Kidney epithelial cell (primary cell): ENCODE results near the gene LIN7A. TPM values are rescaled to one million over a fixed set of nuclear protein-coding genes. Genes with fewer than 3 reads are reported as not detected.

Source experiments
- DNase-seq: peaks from one replicate; pipeline ENCODE4 v3.0.0-alpha.2; 2010; ENCODE audit warnings: low read depth
- H3K27me3 ChIP-seq: 2 replicates; pipeline ENCODE4 v1.6.0; 2011; ENCODE audit warnings: low read length; ENCODE audit not compliant: control insufficient read depth, insufficient read depth
- H3K36me3 ChIP-seq: 2 replicates; pipeline ENCODE4 v1.5.1; 2011; ENCODE audit warnings: low read length; ENCODE audit not compliant: control insufficient read depth, insufficient read depth
- H3K4me3 ChIP-seq: 2 replicates; pipeline ENCODE4 v1.5.1; 2011; ENCODE audit warnings: low read depth, mild to moderate bottlenecking, control low read depth, low read length
- CTCF ChIP-seq: IDR thresholded peaks from 2 replicates; pipeline ENCODE4 v1.5.1; 2011; ENCODE audit warnings: mild to moderate bottlenecking, moderate library complexity, low read length, control low read depth, inconsistent platforms; ENCODE audit not compliant: insufficient read depth, poor library complexity, severe bottlenecking
- total RNA-seq: library from RNA; depleted of rRNA; stranded (reverse); fragments of >200 nt; gene quantifications from 2 replicates; pipeline ENCODE4 v1.2.3, GENCODE V29; 2015

Gene LIN7A
- total RNA-seq, 1 donor from 2014 or later: 0.79 TPM

DNA sequence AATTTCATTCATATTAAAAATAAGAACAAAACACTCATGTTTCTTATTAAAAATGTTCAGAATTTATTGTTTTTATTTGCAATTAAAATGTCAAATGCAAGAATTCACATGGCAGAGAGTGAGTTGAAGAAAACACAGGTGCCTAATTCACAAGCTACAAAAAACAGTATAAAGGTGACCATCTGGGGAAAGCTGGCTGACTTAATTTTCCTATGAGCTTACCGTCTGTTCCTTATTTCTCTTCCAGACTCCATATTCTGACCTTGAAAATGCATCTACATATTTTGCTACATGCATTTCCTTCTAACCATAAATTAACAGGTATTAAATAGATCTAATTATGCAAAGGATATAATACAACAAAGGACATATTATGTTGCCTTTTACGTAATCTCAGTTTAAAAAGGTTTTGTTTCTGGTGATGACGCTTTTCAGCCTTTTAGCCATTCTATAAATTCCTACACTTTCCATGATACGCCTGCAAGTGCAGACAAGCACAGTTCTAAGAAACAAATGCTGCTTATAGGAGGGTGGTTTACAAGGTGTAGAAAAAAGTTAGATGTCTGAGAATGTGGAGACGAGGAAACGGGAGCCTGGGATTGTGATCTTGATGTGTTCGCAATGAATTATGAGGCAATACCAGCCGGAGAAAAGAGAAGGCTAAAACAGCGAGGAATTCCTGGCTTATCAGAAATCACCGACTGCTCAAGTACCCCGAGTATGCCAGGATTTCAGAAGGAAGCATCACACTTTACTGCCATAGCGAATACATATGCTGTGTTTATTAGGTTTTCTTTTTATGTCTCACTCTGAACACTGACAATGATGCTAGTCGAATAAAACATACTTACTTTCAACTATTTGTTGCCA lies 24.6 kb downstream of the LIN7A start:
- Histone ChIP-seq H3K36me3 (no peaks in the 10 kb centered on the region), H3K27me3 (no peaks in the 10 kb centered on the region), H3K4me3 (no peak overlapping the region)
- no peak for TF ChIP-seq CTCF
- no peak for DNase-seq

DNA sequence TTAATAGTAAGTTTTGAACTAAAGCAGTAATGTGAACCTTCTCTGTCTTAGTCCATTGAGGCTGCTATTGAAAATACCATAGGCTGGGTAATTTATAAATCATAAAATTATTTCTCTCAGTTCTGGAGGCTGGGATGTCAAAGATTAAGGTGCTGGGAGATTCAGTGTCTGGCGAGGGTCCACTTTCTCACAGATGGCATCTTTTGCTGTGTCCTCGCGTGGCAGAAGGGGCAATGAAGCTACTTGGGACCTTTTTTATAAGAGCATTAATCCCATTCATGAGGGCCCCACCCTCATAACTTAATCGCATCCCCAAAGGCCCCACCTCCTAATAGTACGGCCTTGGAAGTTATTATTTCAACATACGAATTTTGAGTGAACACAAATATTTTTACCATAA lies 28.4 kb downstream of the LIN7A start:
- Histone ChIP-seq H3K4me3 (no peak overlapping the region), H3K36me3 (no peaks in the 10 kb centered on the region), H3K27me3 (no peaks in the 10 kb centered on the region)
- no peak for DNase-seq
- no peak for TF ChIP-seq CTCF

DNA sequence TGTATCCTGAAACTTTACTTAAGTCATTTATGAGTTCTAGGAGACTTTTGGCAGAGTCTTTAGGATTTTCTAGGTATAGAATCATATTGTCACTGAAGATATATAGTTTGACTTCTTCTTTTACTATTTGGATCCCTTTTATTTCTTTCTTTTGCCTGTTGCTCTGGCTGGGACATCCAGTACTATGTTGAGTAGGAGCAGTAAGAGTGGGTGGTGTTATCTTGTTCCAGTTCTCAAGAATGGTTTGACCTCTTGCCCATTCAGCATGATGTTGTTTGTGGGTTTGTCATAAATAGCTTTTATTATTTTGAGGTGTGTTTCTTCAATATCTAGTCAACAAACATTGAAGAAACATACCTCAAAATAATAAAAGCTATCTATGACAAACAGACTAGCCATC lies 35.0 kb downstream of the LIN7A start:
- Histone ChIP-seq H3K36me3 (no peaks in the 10 kb centered on the region), H3K4me3 (no peak overlapping the region), H3K27me3 (no peaks in the 10 kb centered on the region)
- no peak for TF ChIP-seq CTCF
- DNase-seq: no peak

- no peak overlapping the region for H3K4me3 ChIP-seq
- DNase-seq: no peak
- no peaks in the 10 kb centered on the region for H3K36me3 ChIP-seq
- no peaks in the 10 kb centered on the region for H3K27me3 ChIP-seq
- TF ChIP-seq CTCF: no peak
Measured at GRCh38 chr12:80901661-80902060, 36.1 kb downstream of the LIN7A start.

GRCh38 chr12:80895240-80895639 lies 42.5 kb downstream of the LIN7A start:
- no peaks in the 10 kb centered on the region for H3K36me3 ChIP-seq
- no peak overlapping the region for H3K4me3 ChIP-seq
- H3K27me3 ChIP-seq: no peaks in the 10 kb centered on the region
- DNase-seq: no peak
- no peak for TF ChIP-seq CTCF

DNA sequence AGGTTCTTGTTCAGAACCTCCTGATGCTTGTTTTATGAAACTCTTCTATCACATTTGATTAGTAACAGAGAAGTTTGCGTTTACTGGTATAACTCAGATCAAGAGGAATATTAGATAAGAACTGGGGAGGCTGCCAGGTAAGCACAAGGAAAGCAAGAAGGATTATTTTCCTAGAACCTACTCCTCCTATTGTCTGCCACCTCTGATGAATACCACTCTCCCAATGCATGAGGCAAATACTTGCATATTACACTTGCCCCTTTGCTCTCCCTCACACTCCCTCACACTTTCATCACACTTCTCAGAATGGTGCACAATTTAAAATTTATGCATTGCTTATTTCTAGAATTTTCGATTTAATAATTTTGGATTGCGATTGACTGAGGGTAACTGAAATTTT lies 43.6 kb downstream of the LIN7A start:
- no peaks in the 10 kb centered on the region for H3K27me3 ChIP-seq

More for the DNA sequence above, 43.6 kb downstream of the LIN7A start:
- no peak for DNase-seq
- H3K4me3 ChIP-seq: no peak overlapping the region
- TF ChIP-seq CTCF: no peak
- no peaks in the 10 kb centered on the region for H3K36me3 ChIP-seq
